Activated CD8-positive, alpha-beta T cell treated with anti-CD3 and anti-CD28 coated beads for 36 hours (primary cell): ENCODE measurements around the gene PTX3. TPM values are rescaled to one million over a fixed set of nuclear protein-coding genes. Genes with fewer than 3 reads are reported as not detected.

Experiments used
- ATAC-seq: fragments of 200-7000 bp; cut with Tn5 transposase; one replicate; pipeline ENCODE4 v1.10.0; 2021; ENCODE audit warnings: mild to moderate bottlenecking, moderate library complexity
- CTCF ChIA-PET: fragments of 350-600 bp; sonication (Branson Sonifier 250); formaldehyde crosslinking; loops from one replicate; lab custom pipeline; 2021; ENCODE audit warnings: antibody characterized with exemption; lab: Charles Lee
- POLR2A ChIA-PET: fragments of 350-600 bp; sonication (Branson Sonifier 250); formaldehyde crosslinking; loops from one replicate; lab custom pipeline; 2021; ENCODE audit warnings: antibody characterized with exemption; lab: Charles Lee
- DNase-seq: peaks from one replicate; pipeline ENCODE4 v3.0.0-alpha.2; 2020
- H3K27ac Mint-ChIP-seq: one replicate; pipeline ENCODE4 v1.8.0; 2021; ENCODE audit warnings: mild to moderate bottlenecking, mixed read lengths
- H3K27me3 Mint-ChIP-seq: one replicate; pipeline ENCODE4 v1.8.0; 2021; ENCODE audit warnings: mixed read lengths
- H3K36me3 Mint-ChIP-seq: one replicate; pipeline ENCODE4 v1.8.0; 2021; ENCODE audit warnings: low read depth, mixed read lengths
- H3K4me1 Mint-ChIP-seq: one replicate; pipeline ENCODE4 v1.8.0; 2021; ENCODE audit warnings: low read depth, mixed read lengths
- H3K4me3 Mint-ChIP-seq: one replicate; pipeline ENCODE4 v1.8.0; 2021; ENCODE audit warnings: mild to moderate bottlenecking, moderate library complexity, mixed read lengths
- H3K9me3 Mint-ChIP-seq: one replicate; pipeline ENCODE4 v1.8.0; 2021; ENCODE audit warnings: mixed read lengths
- CTCF ChIP-seq: fragments of 200-600 bp; IDR thresholded peaks from one replicate; pipeline ENCODE4 v1.8.0; 2022; ENCODE audit warnings: antibody characterized with exemption, mild to moderate bottlenecking
- intact Hi-C: fragments of 100-400 bp; cut with micrococcal nuclease; formaldehyde crosslinking; loops from one replicate; pipeline ENCODE4 v1.10.0; 2022
- total RNA-seq, 2 experiments: library from RNA; stranded (reverse); gene quantifications; one replicate each; pipeline ENCODE4 v1.2.3, GENCODE V29; 2021

Gene PTX3
- total RNA-seq: under 1 TPM in 1 of 2 experiments, not detected in 1; 0.27 TPM

GRCh38 chr3:157436583-157437291 is at the start of gene PTX3:
TSS of gene PTX3 (plus strand) at chr3:157436850. CDS start at chr3:157436934, 84 bp downstream.
- ChIA-PET POLR2A (interaction anchor here (0.7 kb wide), 1 partner anchor 1630 kb away, joined by 3 read pairs; no protein-coding TSS in a partner anchor), CTCF (interaction anchor here (1.3 kb wide), 1 partner anchor 96 kb away, joined by 5 read pairs; no protein-coding TSS in a partner anchor)
- no peaks in the 10 kb centered on the region for H3K9me3 Mint-ChIP-seq
- H3K27me3 Mint-ChIP-seq: peaks cover 41% of the 10 kb centered on the region
- DNase-seq: peak; percentile 16
- H3K4me1 Mint-ChIP-seq: peaks cover 14% of the 10 kb centered on the region
- no peak for TF ChIP-seq CTCF
- H3K27ac Mint-ChIP-seq: no peak within 1 kb of the TSS
- intact Hi-C loops: no loop called here
- no peaks in the 10 kb centered on the region for H3K36me3 Mint-ChIP-seq
- peak within 1 kb of the TSS; percentile 57 for H3K4me3 Mint-ChIP-seq
- ATAC-seq: no peak

- no peaks in the 10 kb centered on the region for H3K4me1 Mint-ChIP-seq
- no peaks in the 10 kb centered on the region for H3K36me3 Mint-ChIP-seq
- intact Hi-C loops: no loop called here
- no peak for TF ChIP-seq CTCF
- no peak overlapping the region for H3K27ac Mint-ChIP-seq
- CTCF ChIA-PET: no interaction called here
- ATAC-seq (no peak), DNase-seq (no peak)
- POLR2A ChIA-PET: no interaction called here
- no peaks in the 10 kb centered on the region for H3K27me3 Mint-ChIP-seq
- peaks cover 4% of the 10 kb centered on the region for H3K9me3 Mint-ChIP-seq
- H3K4me3 Mint-ChIP-seq: no peak overlapping the region
These were observed 48.8 kb upstream of the PTX3 start for GRCh38 chr3:157387708-157388435.

- DNase-seq: no peak
- intact Hi-C loops: no loop called here
- Mint-ChIP-seq H3K27ac (no peak overlapping the region), H3K36me3 (no peaks in the 10 kb centered on the region), H3K4me1 (no peaks in the 10 kb centered on the region), H3K27me3 (no peaks in the 10 kb centered on the region), H3K4me3 (no peak overlapping the region), H3K9me3 (peaks cover 4% of the 10 kb centered on the region)
- ChIA-PET POLR2A (no interaction called here), CTCF (no interaction called here)
- ATAC-seq: no peak
- TF ChIP-seq CTCF: no peak
These were observed 47.7 kb upstream of the PTX3 start for GRCh38 chr3:157388976-157389375.

- H3K4me3 Mint-ChIP-seq: no peak overlapping the region
- CTCF ChIA-PET: no interaction called here
- POLR2A ChIA-PET: no interaction called here
- no peaks in the 10 kb centered on the region for H3K36me3 Mint-ChIP-seq
- H3K27ac Mint-ChIP-seq: no peak overlapping the region
- no peak for TF ChIP-seq CTCF
- no peak for DNase-seq
- ATAC-seq: no peak
- no peaks in the 10 kb centered on the region for H3K4me1 Mint-ChIP-seq
- no peaks in the 10 kb centered on the region for H3K27me3 Mint-ChIP-seq
- H3K9me3 Mint-ChIP-seq: peaks cover 4% of the 10 kb centered on the region
- intact Hi-C loops: no loop called here
These were observed 45.7 kb upstream of the PTX3 start for GRCh38 chr3:157390713-157391515.
